ENCODE results near the gene OR5W2.
"Not testable (repeated sequence)": the region's sequence is repeated elsewhere in the genome, so short reads cannot be mapped to it uniquely, and the experiment has no call there.

The OR5W2 gene

GRCh38 chr11:55914482-55914881 lies at the start of gene OR5W2:
OR5W2 (minus strand) TSS chr11:55914582; CDS start chr11:55914582, 0 bp downstream.
- DNase-seq: no peak

GRCh38 chr11:55956521-55956920 lies 42.1 kb upstream of the OR5W2 start:
- DNase-seq: no peak

GRCh38 chr11:55949330-55949729 lies 34.9 kb upstream of the OR5W2 start:
- no peak for DNase-seq

GRCh38 chr11:55942785-55943392 lies 28.5 kb upstream of the OR5W2 start:
- DNase-seq: peak; percentile 4

GRCh38 chr11:55936300-55936699 lies 21.9 kb upstream of the OR5W2 start, which contains the start of gene OR5I1:
OR5I1 (minus strand) TSS chr11:55936400; CDS start chr11:55936400, 0 bp downstream.
- DNase-seq: no peak

GRCh38 chr11:55920537-55920936 lies 6.2 kb upstream of the OR5W2 start:
- DNase-seq: no peak

GRCh38 chr11:55902308-55902707 lies 12.1 kb downstream of the OR5W2 start:
- no peak for DNase-seq

GRCh38 chr11:55895216-55895615 lies 19.2 kb downstream of the OR5W2 start:
- no peak for DNase-seq

- DNase-seq: not testable (repeated sequence)
Measured at GRCh38 chr11:55885481-55885880, 28.9 kb downstream of the OR5W2 start.

GRCh38 chr11:55884995-55885394 lies 29.4 kb downstream of the OR5W2 start:
- not testable (repeated sequence) for DNase-seq

GRCh38 chr11:55882997-55883396 lies 31.4 kb downstream of the OR5W2 start, which contains the start of gene TRIM51:
TRIM51 (plus strand) TSS chr11:55883297; CDS start chr11:55885429, 2,132 bp downstream.
- DNase-seq: not testable (repeated sequence)

GRCh38 chr11:55873146-55873545 lies 41.2 kb downstream of the OR5W2 start:
- DNase-seq: not testable (repeated sequence)

- DNase-seq: not testable (repeated sequence)
Measured at GRCh38 chr11:55872731-55873130, 41.7 kb downstream of the OR5W2 start.

GRCh38 chr11:55867354-55867753 lies 47.0 kb downstream of the OR5W2 start:
- not testable (repeated sequence) for DNase-seq

Data from MV-4-11 (cell line).